Mesothelial cell of epicardium (in vitro differentiated cells): ENCODE data around the gene ST6GALNAC5. TPM values are rescaled to one million over a fixed set of nuclear protein-coding genes. Genes with fewer than 3 reads are reported as not detected.

Source experiments
- DNase-seq, 2 experiments: peaks; one replicate each; pipeline ENCODE4 v3.0.0; 2021; ENCODE audit warnings: low spot score in 2 of 2; ENCODE audit not compliant: unreplicated experiment in 2 of 2
- H3K27ac Mint-ChIP-seq: 2 replicates; pipeline ENCODE4 v1.8.0; 2021; ENCODE audit warnings: mixed read lengths
- H3K27me3 Mint-ChIP-seq: 2 replicates; pipeline ENCODE4 v1.8.0; 2021; ENCODE audit warnings: low read depth, mixed read lengths
- H3K36me3 Mint-ChIP-seq: 2 replicates; pipeline ENCODE4 v1.8.0; 2021; ENCODE audit warnings: mixed read lengths
- H3K4me1 Mint-ChIP-seq: 2 replicates; pipeline ENCODE4 v1.8.0; 2021; ENCODE audit warnings: mixed read lengths
- H3K4me3 Mint-ChIP-seq: 2 replicates; pipeline ENCODE4 v1.8.0; 2021; ENCODE audit warnings: mild to moderate bottlenecking, moderate library complexity, mixed read lengths
- H3K9me3 Mint-ChIP-seq: 2 replicates; pipeline ENCODE4 v1.8.0; 2021; ENCODE audit warnings: mixed read lengths
- CTCF ChIP-seq: fragments of 200-600 bp; sonication (generic); IDR thresholded peaks from one replicate; pipeline ENCODE4 v1.5.0; 2021; ENCODE audit warnings: antibody characterized with exemption; ENCODE audit not compliant: unreplicated experiment
- total RNA-seq: library from RNA; stranded (reverse); gene quantifications from 3 replicates; pipeline ENCODE4 v1.2.1, GENCODE V29; 2021

ST6GALNAC5 gene
- total RNA-seq, 1 donor from 2014 or later, result 16.7 TPM

- no peak overlapping the region for H3K27ac Mint-ChIP-seq
- no peaks in the 10 kb centered on the region for H3K4me1 Mint-ChIP-seq
- no peaks in the 10 kb centered on the region for H3K9me3 Mint-ChIP-seq
- no peaks in the 10 kb centered on the region for H3K27me3 Mint-ChIP-seq
- H3K4me3 Mint-ChIP-seq, result no peak overlapping the region
- no peaks in the 10 kb centered on the region for H3K36me3 Mint-ChIP-seq
- no peak for DNase-seq
- TF ChIP-seq CTCF, result no peak
Measured at GRCh38 chr1:77007675-77008074, 140.4 kb downstream of the ST6GALNAC5 start.

GRCh38 chr1:77010937-77011336 is 143.7 kb downstream of the ST6GALNAC5 start:
- TF ChIP-seq CTCF, result no peak
- Mint-ChIP-seq H3K9me3 (no peaks in the 10 kb centered on the region), H3K27me3 (no peaks in the 10 kb centered on the region), H3K36me3 (no peaks in the 10 kb centered on the region), H3K4me1 (no peaks in the 10 kb centered on the region), H3K4me3 (no peak overlapping the region), H3K27ac (no peak overlapping the region)
- DNase-seq, result no peak

- no peak overlapping the region for H3K4me3 Mint-ChIP-seq
- H3K36me3 Mint-ChIP-seq, result no peaks in the 10 kb centered on the region
- TF ChIP-seq CTCF, result no peak
- no peak for DNase-seq
- no peak overlapping the region for H3K27ac Mint-ChIP-seq
- no peaks in the 10 kb centered on the region for H3K4me1 Mint-ChIP-seq
- H3K9me3 Mint-ChIP-seq, result no peaks in the 10 kb centered on the region
- H3K27me3 Mint-ChIP-seq, result no peaks in the 10 kb centered on the region
Measured at GRCh38 chr1:77012066-77012465, 144.8 kb downstream of the ST6GALNAC5 start.

- no peak for DNase-seq
- no peak overlapping the region for H3K27ac Mint-ChIP-seq
- no peaks in the 10 kb centered on the region for H3K9me3 Mint-ChIP-seq
- no peak for TF ChIP-seq CTCF
- H3K27me3 Mint-ChIP-seq, result no peaks in the 10 kb centered on the region
- H3K36me3 Mint-ChIP-seq, result no peaks in the 10 kb centered on the region
- H3K4me3 Mint-ChIP-seq, result no peak overlapping the region
- H3K4me1 Mint-ChIP-seq, result peaks cover 15% of the 10 kb centered on the region
Measured at GRCh38 chr1:77014073-77014788, 147.0 kb downstream of the ST6GALNAC5 start.

GRCh38 chr1:77015748-77016341 is 148.6 kb downstream of the ST6GALNAC5 start:
- Mint-ChIP-seq H3K27me3 (no peaks in the 10 kb centered on the region), H3K4me3 (no peak overlapping the region), H3K4me1 (peaks cover 25% of the 10 kb centered on the region), H3K9me3 (no peaks in the 10 kb centered on the region), H3K27ac (no peak overlapping the region), H3K36me3 (no peaks in the 10 kb centered on the region)
- no peak for DNase-seq
- TF ChIP-seq CTCF, result no peak
